ENCODE results near the gene POGK.

The POGK gene

GRCh38 chr1:166900987-166901386 is 61.7 kb downstream of the POGK start:
- no peak for DNase-seq (ENCODE audit: low read depth, low spot score)

- no peak for DNase-seq (ENCODE audit: low read depth, low spot score)
Measured at GRCh38 chr1:166902279-166902678, 63.0 kb downstream of the POGK start.

GRCh38 chr1:166903232-166903631 is 64.0 kb downstream of the POGK start:
- DNase-seq (ENCODE audit: low read depth, low spot score) = no peak

GRCh38 chr1:166905136-166905535 is 65.9 kb downstream of the POGK start:
- no peak for DNase-seq (ENCODE audit: low read depth, low spot score)

- DNase-seq (ENCODE audit: low read depth, low spot score) = no peak
Measured at GRCh38 chr1:166905900-166906299, 66.6 kb downstream of the POGK start.
